NCI-H1417 (cell line): ENCODE data around the gene GGPS1.
"Not testable (repeated sequence)": the region's sequence is repeated elsewhere in the genome, so short reads cannot be mapped to it uniquely, and the experiment has no call there.

Experiments
- DNase-seq, 3 experiments: peaks; one replicate each; lab custom pipeline; 2025; lab: John Stamatoyannopoulos, UW

The GGPS1 gene

DNA sequence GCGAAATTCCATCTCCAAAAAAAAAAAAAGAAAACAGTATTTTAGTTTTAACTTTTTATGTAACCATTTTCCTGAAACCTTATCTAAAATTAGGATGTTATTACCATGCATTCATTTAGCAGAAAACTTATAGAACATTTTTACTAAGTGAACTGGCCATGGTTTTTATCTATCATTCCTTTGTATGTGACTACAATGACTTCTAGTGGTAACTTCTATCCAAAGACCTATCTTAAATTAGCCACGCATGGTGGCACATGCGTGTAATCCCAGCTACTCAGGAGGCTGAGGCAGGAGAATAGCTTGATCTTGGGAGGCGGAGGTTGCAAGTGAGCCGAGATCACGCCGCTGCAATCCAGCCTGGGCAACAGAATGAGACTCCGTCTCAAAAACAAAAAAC lies 11.4 kb downstream of the GGPS1 start:
- no peak for DNase-seq

DNA sequence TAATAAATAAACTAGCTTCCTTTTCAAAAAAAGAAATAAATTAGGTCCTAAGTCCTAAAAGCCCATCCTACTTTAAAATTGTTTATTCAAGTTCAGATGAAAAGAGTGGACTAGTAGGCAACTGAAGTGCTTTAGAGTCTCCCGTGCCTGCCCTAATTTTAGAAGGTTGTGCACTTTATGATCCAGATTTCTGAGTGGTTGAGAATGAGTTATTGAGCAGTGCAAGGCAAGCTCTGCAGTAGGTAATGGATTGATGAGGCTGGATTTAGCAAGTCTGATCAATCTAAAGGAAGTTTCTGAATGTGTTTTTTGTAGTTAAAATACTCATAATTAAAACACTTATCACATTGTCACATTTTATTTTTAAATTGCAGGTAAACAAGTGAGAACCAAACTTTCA lies 13.0 kb downstream of the GGPS1 start:
- DNase-seq = no peak

GRCh38 chr1:235342039-235342438 lies 13.7 kb downstream of the GGPS1 start:
- DNase-seq = no peak

DNA sequence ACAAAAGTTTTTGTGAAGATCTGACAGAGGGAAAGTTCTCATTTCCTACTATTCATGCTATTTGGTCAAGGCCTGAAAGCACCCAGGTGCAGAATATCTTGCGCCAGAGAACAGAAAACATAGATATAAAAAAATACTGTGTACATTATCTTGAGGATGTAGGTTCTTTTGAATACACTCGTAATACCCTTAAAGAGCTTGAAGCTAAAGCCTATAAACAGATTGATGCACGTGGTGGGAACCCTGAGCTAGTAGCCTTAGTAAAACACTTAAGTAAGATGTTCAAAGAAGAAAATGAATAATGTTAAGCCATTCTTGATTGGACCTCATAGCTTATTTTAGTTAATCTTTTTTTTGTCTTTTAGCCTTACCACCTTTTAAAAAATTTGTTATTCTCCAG lies 14.1 kb downstream of the GGPS1 start:
- no peak for DNase-seq

GRCh38 chr1:235343726-235344125 lies 15.4 kb downstream of the GGPS1 start:
- DNase-seq = no peak

DNA sequence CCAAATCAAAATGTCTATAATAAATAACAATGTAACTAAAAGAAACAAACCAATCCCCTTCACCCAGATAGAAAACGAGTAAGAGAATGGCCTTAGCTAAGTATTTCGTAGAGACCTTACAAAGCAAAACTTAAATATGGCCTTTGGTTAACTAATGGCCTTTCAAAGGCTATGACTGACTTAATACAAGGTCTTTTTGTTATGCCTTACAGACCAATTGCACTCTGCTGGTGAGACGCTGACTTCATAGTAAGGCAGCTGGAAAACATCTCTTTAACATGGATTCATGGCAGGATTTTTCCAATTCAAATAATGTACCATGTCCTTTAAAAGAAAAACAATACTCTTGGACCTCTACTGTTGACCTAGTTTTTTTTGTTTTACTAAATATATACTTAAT lies 23.1 kb downstream of the GGPS1 start:
- no peak for DNase-seq

- DNase-seq = no peak
Observed at GRCh38 chr1:235351898-235352297, 23.5 kb downstream of the GGPS1 start.

DNA sequence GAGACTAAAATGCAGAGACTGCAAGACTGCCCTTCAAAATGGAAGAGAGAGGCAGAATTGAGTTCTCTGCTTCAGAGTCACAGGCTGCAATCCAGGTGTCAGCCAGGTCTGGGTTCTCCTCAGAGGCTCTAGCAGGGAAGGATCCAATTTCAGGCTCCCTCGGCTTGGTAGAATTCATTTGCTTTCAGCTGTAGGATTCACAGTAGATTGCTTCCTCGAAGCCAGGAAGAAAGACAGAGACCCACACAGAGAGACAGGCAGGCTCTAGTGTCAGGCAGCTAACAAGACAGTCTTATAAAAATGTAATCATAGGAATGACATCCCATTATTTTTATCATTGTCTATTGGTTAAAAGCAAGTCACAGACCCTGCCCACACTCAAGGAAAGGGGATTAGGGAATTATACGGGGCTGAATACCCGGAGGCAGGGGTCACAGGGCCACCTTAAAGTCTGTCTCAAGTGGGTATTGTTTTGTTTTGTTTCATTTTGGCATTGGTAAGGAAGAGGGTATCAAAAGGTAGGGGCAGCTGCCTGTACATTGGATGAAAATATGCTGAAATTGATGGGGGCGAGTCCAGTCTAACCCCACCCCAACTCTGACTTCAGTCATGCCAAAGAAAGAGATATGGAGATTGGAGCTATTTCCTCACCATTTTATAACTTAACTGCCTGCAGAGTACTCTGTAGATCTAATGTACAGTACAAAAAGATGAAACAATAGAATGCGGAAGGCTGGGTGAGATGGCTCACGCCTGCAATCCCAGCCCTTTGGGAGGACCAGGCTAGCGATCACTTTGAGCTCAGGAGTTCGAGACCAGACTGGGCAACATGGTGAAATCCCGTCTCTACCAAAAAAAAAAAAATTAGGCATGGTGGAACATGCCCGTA lies 29.4 kb downstream of the GGPS1 start:
- DNase-seq = peak in 1 of 3 experiments; percentile 27

DNA sequence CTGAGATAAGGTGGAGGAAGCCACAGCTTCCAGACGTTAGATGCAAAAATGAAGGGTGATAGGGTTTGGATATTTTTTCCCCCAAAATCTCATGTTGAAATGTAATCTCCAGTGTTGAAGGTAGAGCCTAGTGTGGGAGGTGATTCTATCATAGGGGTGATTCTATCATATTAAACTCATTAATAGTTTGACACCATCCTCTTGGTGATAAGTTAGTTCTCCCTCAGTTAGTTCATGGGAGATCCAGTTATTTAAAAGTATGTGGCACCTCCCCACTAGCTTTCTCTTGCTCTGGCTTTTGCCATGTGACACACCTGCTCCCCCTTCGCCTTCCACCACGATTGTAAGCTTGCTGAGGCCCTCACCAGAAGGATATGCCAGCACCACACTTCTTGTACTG lies 30.5 kb downstream of the GGPS1 start:
- DNase-seq = no peak

- DNase-seq = not testable (repeated sequence)
Observed at GRCh38 chr1:235364189-235364588, 35.8 kb downstream of the GGPS1 start.

DNA sequence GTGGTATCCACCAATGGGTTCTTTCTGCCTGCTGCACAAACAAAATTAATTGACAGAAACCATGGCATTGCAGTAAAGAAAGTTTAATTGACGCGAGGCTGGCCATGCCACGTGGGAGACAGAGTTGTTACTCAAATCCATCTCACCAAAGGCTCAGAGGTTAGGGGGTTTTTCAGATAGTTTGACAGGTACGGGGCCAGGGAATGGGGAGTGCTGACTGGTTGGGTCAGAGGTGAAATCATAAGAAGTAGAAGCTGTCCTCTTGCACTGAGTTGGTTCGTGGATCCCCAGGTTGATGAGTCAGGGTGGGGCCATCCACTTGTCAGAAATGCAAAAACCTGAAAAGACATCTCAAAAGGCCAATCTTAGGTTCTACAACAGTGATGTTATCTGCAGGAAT lies 37.9 kb downstream of the GGPS1 start:
- no peak for DNase-seq

DNA sequence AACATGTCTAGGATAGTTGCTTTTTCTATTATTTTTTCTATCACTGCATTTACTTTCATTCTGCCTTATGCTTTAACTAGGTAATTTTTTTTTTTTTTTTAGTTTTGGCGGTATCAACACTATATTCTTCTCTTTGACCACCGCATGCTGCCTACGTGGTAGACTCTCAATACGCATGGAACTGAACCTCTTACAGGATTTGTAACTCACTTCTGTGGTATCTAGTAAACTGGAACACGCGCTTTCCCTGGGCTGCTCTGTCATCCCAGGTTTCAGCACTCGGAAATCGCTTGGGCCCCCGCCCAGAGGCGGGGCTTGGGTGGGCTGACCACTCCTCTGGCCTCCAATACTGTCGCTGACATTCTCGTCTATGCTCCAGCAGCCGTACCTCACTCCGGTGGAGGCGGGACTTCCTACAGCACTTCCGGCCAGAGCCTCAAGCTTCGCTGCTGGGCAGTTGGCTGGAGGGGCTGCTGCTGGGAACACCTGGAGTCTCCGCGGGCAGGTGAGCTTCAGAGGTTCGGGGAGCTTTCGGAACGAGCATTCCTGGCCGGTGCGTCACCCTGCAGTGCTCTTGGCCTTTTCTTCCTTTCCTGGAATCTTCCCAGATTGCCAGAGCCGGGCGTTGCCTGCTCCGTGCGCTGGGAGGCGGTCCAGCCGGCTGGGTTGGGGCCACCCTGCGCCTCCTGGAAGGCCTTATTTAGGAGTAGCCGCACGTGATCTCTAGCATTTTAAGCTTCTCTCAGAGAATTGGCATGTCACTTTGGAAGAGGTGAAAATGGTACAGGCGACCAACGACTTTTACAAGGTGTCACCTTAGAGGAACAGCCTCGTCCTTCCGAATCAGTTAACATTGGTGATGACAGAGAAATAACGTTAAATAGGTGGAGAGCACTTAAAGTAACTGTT lies 38.9 kb downstream of the GGPS1 start, which contains the start of gene TBCE:
TBCE (plus strand) TSS at position 428 of the 909 bp plus-strand sequence. CDS start 12,623 bp downstream, outside the sequence.
- DNase-seq = peak; percentile 92 to 98 (median 95)

- no peak for DNase-seq
Observed at GRCh38 chr1:235368428-235368827, 40.1 kb downstream of the GGPS1 start.

DNA sequence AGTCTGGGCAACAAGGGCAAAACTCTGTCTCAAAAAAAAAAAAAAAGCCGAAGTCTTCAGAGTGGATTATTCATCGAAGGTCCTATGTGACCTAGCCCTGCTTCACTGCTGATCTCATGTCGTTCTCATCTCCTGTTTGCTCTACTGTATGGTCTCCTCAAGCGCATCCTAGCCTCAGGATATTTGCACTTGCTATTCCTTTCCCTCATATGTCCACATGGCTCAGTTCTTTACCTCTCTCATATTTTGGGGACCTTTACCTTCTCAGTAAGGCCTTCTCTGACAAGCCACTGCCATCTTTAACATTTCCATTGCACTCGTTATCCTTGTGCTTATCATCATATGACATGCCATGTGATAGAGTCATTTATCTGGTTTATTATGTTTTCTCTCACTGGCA lies 41.4 kb downstream of the GGPS1 start:
- no peak for DNase-seq

- DNase-seq = no peak
Observed at GRCh38 chr1:235375919-235376605, 47.7 kb downstream of the GGPS1 start.

DNA sequence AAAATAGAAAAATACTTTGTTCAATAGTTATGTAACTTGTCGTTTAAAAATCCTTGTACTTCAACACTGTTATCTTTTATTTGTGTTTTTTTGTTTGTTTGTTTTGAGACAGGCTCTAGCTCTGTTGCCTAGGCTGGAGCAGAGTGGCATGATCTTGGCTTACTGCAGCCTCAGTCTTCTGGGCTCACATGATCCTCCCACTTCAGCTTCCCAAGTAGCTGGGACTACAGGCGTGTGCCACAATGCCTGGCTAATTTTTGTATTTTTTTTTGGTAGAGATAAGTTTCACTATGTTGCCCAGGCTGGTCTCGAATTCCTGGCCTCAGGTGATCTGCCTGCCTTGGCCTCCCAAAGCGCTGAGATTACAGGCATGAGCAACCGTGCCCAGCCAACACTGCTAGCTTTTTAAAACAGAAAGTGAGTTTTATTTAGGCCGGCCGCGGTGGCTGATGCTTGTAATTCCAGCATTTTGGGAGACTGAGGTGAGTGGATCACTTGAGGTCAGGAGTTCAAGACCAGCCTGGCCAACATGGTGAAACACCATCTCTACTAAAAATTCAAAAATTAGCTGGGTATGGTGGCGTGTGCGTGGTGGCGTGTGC lies 49.9 kb downstream of the GGPS1 start:
- DNase-seq = not testable (repeated sequence)

GRCh38 chr1:235381955-235382739 lies 53.8 kb downstream of the GGPS1 start:
- not testable (repeated sequence) for DNase-seq

GRCh38 chr1:235385633-235386032 lies 57.3 kb downstream of the GGPS1 start:
- DNase-seq = not testable (repeated sequence)

GRCh38 chr1:235391874-235392273 lies 63.5 kb downstream of the GGPS1 start:
- DNase-seq = no peak
